Activated effector memory CD4-positive, alpha-beta T cell treated with anti-CD3 and anti-CD28 coated beads, Interleukin-2, amount 50 U/mL, for 16 hours (primary cell): ENCODE results near the gene ZC3H18.

Experiments used
- DNase-seq: peaks from one replicate; pipeline ENCODE4 v3.0.0-alpha.2; 2020

The ZC3H18 gene

GRCh38 chr16:88533381-88533917 lies 36.8 kb upstream of the ZC3H18 start:
- no peak for DNase-seq

DNA sequence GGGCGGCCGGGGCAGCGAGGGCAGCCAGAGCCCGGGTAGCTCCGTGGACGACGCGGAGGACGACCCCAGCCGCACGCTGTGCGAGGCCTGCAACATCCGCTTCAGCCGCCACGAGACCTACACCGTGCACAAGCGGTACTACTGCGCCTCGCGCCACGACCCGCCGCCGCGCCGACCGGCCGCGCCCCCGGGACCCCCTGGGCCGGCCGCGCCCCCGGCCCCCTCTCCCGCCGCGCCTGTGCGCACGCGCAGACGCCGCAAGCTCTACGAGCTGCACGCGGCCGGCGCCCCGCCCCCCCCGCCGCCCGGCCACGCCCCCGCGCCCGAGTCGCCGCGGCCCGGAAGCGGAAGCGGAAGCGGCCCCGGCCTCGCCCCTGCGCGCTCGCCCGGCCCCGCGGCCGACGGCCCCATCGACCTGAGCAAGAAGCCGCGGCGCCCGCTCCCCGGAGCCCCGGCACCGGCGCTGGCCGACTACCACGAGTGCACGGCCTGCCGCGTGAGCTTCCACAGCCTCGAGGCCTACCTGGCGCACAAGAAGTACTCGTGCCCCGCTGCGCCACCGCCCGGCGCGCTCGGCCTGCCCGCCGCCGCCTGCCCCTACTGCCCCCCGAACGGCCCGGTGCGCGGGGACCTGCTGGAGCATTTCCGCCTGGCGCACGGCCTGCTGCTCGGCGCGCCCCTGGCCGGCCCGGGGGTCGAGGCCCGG lies 36.1 kb upstream of the ZC3H18 start:
- DNase-seq = peak; percentile 93

DNA sequence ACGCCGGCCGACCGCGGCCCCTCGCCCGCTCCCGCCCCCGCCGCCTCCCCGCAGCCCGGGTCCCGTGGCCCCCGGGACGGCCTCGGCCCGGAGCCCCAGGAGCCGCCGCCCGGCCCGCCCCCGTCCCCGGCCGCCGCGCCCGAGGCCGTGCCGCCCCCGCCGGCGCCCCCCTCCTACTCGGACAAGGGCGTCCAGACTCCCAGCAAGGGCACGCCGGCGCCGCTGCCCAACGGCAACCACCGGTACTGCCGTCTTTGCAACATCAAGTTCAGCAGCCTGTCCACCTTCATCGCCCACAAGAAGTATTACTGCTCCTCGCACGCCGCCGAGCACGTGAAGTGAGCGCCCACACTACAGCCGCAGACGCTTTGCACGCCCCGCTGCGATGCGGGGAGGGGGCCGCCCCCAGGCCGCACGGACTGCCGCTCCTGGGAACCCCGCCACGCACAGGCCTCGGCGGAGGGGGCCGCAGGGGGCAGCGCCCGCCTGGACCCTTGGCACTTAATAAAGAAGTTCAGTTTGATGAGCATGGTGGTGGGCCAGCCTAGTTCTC lies 35.5 kb upstream of the ZC3H18 start:
- peak; percentile 74 for DNase-seq

DNA sequence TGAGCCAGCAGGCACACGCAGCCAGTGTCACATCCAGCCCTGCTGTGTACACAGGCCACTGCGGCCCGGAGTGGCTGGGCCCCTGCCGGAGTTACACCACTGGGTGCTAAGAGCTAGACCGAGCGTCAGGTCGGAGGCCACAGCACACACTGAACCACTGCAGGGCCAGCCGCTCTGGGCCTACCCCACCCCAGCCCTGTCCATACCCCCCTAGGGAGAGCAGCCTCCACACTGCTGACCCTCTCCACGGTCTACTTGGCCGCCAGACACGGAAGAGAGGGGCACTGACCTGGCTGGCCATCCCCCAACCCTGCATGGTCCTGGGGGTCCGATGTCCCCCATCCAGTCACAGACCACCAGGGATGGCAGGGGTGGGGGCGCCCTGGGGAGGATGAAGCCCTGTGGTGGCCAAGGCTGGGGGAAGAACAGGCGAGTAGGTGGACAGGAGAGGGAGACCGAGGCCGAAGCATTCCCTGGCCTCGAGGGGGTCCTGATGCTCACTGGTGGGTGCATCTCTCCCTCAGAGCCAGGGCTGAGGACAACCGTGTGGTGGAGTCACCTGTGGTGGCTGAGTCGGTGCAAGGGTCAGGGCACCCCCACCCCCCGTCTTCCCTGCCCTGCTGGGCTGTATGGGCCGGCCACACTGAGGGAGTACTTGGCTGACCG lies 34.9 kb upstream of the ZC3H18 start:
- DNase-seq = no peak

- DNase-seq = no peak
These were observed 34.4 kb upstream of the ZC3H18 start for GRCh38 chr16:88535857-88536222.

DNA sequence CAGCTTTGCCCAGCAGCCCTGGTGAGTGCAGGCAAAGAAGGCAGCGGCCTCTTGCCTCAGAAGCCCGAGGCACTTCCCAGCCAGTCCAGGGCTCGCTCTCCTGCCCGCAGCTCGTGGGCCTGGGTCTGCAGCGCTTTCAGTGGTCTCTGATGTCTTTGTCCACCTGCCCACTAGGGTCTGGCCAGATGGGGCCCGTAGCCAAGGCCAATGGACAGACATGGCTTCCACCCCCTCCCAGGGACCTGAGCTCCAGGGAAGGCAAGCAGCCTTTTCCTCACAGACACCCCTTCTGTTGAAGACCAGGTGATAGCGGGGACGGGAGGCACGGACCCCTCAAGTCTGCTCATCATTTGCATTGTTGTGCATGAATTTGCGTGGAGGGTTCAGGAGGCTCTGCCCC lies 33.7 kb upstream of the ZC3H18 start:
- DNase-seq = no peak

DNA sequence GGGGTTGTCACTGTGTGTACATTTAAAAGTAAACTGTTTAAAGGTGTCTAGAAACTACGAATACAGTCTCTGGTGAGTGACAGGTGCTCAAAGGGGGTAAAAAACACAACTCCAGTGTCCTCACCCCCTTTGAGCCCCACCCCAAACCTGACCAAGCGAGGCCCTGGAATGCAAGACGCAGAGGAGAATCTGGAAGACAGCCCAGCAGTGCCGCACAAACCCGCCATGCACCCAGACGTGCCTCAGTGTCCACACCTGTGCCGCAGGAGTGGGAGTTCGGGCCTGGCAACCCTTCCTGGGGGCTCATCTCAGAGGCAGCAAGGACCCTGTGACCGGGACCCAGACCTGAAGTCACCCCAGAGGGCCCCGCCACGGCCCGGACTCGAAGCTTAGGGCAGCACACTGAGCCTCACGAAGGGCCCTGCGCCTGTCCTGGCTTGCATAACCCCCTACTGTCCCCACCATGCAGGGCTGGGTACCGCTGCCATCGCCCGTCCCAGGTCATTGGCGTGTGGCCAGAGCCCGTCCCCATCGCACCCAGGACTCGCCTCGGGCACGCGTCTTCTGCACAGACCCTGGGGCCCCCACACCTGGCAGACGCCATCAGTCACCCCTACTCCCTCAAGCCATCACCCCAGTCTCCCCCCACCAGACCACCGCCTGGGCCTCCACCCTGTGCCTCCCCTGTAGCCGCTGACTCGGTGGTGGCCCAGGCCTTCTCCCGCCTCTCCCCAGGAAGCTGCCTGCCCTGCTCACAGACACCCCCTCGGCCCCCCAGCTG lies 33.0 kb upstream of the ZC3H18 start:
- DNase-seq = no peak

GRCh38 chr16:88537859-88538258 lies 32.3 kb upstream of the ZC3H18 start:
- no peak for DNase-seq

- DNase-seq = no peak
These were observed 31.7 kb upstream of the ZC3H18 start for GRCh38 chr16:88538366-88539060.

GRCh38 chr16:88539261-88539651 lies 30.9 kb upstream of the ZC3H18 start:
- no peak for DNase-seq

- DNase-seq = no peak
These were observed 30.4 kb upstream of the ZC3H18 start for GRCh38 chr16:88539652-88540345.

DNA sequence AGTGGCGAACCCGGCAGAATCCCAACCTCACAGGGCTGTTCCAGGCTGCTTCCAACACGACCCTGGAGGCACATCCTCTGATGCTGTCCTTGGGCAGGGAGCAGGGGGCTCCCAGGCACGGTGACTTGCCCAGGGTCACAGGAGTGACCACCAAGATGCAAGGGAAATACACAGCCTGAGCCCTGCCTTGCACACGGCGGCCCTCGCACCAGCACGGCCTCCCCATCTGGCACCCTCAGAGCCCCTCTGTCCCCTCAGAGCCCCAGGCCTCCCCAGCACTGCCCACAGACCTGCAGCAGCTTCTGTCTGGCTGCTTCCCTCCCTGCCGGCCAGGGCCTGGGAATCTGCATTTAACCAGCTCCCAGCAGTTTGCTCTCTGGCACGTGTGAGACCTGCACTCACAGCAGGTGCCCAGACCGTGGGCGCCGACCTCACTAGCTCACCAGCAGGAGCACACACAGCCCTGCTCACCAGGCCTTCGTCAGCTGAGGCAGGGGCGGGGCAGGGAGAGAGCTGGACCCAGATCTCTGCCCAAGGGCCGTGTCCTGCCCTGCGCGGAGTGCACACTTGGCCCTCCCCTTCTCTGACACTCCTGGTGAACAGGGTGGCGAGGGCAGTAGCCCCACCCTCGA lies 29.7 kb upstream of the ZC3H18 start:
- DNase-seq = no peak

DNA sequence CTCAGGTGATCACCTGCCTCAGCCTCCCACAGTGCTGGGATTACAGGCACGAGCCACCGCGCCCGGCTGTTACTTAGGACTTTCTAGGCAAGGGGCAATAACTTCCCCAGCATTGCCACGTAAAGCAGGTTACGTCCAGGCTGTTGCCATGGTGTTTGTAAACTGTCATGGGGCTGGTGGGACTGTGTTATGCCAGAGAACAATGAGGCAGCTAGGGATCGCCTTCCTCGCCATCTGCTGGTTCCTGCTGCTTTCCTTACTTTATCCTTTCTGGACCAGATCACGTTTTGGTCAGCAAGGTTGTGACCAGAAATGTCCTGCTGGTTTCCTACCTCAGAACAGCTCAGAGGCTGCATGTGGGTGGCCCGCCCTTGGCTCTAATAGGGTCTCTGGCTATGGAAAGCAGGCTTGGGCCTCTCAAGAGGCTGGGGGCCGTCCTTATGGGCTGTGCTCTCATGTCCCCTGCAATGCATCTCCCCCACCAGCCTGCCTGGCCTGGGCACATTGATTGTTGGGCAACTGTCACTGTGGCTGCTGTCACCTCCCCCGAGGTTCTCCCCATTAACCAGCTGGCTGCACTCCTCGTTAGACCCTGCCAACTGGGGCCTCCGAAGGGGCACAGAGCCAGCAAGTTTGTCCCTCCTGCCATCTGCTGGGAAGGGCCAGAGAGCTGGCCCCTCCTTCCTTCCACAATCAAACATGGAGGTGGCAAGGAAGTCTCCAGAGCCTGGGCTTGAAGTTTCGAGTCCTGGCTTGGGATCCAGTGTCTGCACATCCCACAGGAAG lies 28.2 kb upstream of the ZC3H18 start:
- peak; percentile 56 for DNase-seq

- DNase-seq = no peak
These were observed 26.9 kb upstream of the ZC3H18 start for GRCh38 chr16:88543230-88543813.

DNA sequence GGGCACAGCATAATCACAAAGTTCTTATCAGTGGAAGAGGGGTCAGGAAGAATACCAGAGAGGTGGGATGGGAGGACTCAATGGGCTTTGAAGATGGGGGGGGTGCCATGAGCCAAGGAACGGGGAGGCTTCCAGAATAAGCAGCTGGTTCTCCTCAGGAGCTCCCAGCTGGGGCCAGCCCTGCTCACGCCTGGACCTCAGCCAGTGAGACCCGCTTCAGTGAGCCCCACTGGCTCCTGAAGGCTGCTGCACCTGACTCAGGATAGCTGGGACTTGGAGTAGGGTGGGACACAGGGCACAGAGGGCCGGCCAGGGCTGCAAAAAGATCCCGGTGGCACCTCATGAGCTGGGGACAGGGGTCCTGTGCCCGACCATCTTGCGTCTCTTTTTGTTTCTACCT lies 24.4 kb upstream of the ZC3H18 start:
- no peak for DNase-seq

DNA sequence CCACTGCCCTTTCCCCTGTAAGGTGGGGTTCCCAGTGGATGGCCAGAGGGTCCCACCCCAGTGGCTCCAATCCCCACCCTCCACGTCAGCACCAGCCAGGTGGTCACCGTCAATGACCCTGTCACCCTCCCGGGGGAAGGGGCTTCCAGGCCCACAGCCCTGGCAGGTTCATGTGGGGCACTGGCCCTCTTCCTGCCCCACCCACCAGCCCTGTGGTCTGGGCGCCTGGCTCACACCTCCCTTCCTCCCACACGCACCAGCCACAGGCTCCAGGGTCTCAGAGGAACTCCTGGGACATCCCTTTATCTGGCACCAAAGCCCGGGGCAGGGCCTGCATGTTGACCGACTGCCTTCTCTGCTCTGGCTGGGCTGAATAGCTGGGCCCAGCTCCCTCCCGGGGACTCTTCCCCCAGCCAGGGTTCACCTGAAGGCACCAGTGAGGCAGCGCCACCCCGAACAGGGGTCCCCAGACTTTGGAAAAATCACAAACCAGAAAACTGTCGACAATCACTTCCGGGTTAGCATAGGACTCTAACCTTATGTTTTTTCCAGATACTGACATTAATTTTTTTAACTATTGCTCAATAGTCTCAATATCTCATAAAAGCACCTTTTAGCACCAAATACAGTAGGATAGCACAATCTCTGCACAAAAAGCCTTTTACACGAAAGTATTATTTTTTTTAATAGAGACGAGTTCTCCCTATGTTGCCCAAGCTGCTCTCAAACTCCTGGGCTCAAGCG lies 21.9 kb upstream of the ZC3H18 start:
- DNase-seq = no peak

DNA sequence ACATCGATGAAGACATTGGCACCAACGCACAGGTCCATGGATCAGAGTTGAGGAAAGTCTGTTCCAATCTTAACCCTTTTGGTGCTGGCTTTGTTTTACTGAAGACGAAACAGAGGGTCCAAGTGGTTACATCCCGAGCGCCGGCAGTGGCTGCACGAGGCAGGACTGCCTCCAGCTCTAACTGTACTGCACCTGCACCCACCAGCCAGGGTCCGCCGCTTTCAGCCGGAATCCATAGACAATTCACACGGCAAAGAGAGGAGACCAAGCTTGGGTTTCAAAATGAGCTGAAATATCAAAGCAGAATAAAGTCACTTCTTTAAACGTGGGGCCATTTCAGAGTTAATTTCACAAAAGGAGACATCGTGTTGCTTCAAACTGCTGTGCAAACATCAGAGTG lies 21.2 kb upstream of the ZC3H18 start:
- no peak for DNase-seq

- no peak for DNase-seq
These were observed 20.4 kb upstream of the ZC3H18 start for GRCh38 chr16:88549671-88550245.

DNA sequence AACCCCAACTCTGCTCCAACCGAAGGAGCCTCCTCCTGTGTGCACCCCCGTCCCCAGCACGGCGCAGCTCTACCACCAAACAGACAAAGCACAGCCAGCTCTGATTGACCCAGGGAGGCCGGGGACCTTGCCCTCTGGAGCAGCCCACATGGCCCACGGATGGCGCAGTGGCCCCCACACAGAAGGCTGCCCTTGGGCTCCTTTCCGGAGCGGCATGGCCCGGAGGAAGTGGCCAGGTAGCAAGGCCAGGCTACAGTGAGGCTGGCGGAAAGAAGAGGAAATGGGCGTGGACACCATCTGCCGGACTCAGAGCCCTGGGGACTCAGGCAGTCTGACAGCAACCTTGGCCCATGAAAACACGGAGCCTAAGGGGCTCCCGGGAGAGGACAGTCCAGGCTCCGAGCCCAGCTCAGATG lies 19.9 kb upstream of the ZC3H18 start:
- no peak for DNase-seq
